NOMO-1 treated with dmso at 0.1 percent for 144 hours (cell line): ENCODE measurements around the gene ANKFN1.
A peak's percentile ranks its signal among the peaks of the same experiment; 100 is the strongest.

Experiments
- DNase-seq: peaks from one replicate; lab custom pipeline; 2025; ENCODE audit not compliant: unreplicated experiment; lab: John Stamatoyannopoulos, UW

ANKFN1 gene

GRCh38 chr17:56431736-56432135 lies 278.5 kb downstream of the ANKFN1 start:
- no peak for DNase-seq

- DNase-seq, result no peak
Measured at GRCh38 chr17:56432443-56432842, 279.2 kb downstream of the ANKFN1 start.

- no peak for DNase-seq
Measured at GRCh38 chr17:56434610-56435009, 281.3 kb downstream of the ANKFN1 start.

- no peak for DNase-seq
Measured at GRCh38 chr17:56436142-56436541, 282.9 kb downstream of the ANKFN1 start.

- no peak for DNase-seq
Measured at GRCh38 chr17:56440419-56440818, 287.1 kb downstream of the ANKFN1 start.

- DNase-seq, result no peak
Measured at GRCh38 chr17:56441308-56441707, 288.0 kb downstream of the ANKFN1 start.

GRCh38 chr17:56445692-56446411 lies 292.6 kb downstream of the ANKFN1 start:
- DNase-seq, result no peak

GRCh38 chr17:56447171-56447570 lies 293.9 kb downstream of the ANKFN1 start:
- no peak for DNase-seq

- no peak for DNase-seq
Measured at GRCh38 chr17:56448371-56448770, 295.1 kb downstream of the ANKFN1 start.

- DNase-seq, result no peak
Measured at GRCh38 chr17:56449176-56449575, 295.9 kb downstream of the ANKFN1 start.

GRCh38 chr17:56451629-56452028 lies 298.4 kb downstream of the ANKFN1 start:
- DNase-seq, result no peak

GRCh38 chr17:56452461-56452860 lies 299.2 kb downstream of the ANKFN1 start:
- no peak for DNase-seq

- no peak for DNase-seq
Measured at GRCh38 chr17:56457501-56457900, 304.2 kb downstream of the ANKFN1 start.

- no peak for DNase-seq
Measured at GRCh38 chr17:56465886-56466285, 312.6 kb downstream of the ANKFN1 start.

GRCh38 chr17:56468840-56469239 lies 315.6 kb downstream of the ANKFN1 start:
- no peak for DNase-seq

GRCh38 chr17:56471696-56472095 lies 318.4 kb downstream of the ANKFN1 start:
- no peak for DNase-seq

GRCh38 chr17:56475116-56475515 lies 321.8 kb downstream of the ANKFN1 start:
- DNase-seq, result no peak

- DNase-seq, result peak; percentile 4
Measured at GRCh38 chr17:56478836-56479447, 325.7 kb downstream of the ANKFN1 start.

- no peak for DNase-seq
Measured at GRCh38 chr17:56480501-56480900, 327.2 kb downstream of the ANKFN1 start.

GRCh38 chr17:56481659-56482058 lies 328.4 kb downstream of the ANKFN1 start:
- DNase-seq, result no peak

- no peak for DNase-seq
Measured at GRCh38 chr17:56482229-56482628, 329.0 kb downstream of the ANKFN1 start.

GRCh38 chr17:56486732-56487131 lies 333.5 kb downstream of the ANKFN1 start:
- no peak for DNase-seq

- no peak for DNase-seq
Measured at GRCh38 chr17:56488800-56489199, 335.5 kb downstream of the ANKFN1 start.
